Stimulated activated CD4-positive, alpha-beta T cell treated with anti-CD3 and anti-CD28 coated beads, Interleukin-15, amount 100 ng/mL, for 24 hours (primary cell): ENCODE results near the gene SWT1.
A peak's percentile ranks its signal among the peaks of the same experiment; 100 is the strongest.
"Not testable (repeated sequence)": the region's sequence is repeated elsewhere in the genome, so short reads cannot be mapped to it uniquely, and the experiment has no call there.

ENCODE experiments used
- DNase-seq: peaks from one replicate; pipeline ENCODE4 v3.0.0-alpha.2; 2020

SWT1 gene

DNA sequence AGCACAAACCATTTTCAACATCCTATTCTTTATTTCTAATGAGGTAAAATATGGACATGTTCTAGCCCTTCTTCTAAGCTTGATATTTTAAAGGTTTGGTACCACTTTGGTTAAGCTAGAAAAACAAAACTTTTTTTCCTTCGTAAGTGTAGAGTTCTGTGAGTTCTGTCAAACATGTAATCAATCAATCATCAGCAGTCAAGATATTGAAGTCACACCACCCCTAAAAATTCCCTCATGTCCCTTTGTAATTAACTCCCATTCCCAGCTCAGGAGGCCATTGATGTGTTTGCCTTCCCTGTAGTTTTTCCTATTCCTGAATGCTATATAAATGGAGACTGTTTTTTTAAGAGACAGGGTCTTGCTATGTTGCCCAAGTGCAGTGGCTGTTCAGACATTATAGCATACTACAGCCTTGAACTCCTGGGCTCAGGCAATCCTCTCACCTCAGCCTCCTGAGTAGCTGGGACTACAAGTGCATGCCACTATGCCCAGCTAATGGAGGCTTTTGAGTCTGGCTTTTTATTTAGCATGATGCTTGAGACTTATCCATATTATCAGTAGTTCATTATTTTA lies 137.1 kb downstream of the SWT1 start:
- DNase-seq, result no peak

DNA sequence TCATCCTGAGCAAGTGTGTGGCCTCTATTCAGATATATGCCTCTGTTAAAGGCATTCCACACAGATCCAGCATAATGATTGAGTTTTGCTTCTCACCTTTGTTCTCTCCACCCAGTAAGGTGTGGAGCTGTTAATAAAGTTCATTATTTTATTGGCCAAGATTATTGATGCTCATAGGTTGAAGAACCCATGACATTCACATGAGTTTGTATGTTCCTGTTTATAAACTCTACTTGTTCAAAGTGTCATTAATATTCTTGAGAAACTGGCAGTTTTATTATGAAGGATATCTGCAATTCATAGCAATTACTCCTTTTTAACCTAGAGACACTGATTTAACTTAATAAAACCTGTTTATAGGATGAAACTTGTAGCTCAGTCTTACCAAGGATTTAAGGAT lies 138.1 kb downstream of the SWT1 start:
- DNase-seq, result no peak

DNA sequence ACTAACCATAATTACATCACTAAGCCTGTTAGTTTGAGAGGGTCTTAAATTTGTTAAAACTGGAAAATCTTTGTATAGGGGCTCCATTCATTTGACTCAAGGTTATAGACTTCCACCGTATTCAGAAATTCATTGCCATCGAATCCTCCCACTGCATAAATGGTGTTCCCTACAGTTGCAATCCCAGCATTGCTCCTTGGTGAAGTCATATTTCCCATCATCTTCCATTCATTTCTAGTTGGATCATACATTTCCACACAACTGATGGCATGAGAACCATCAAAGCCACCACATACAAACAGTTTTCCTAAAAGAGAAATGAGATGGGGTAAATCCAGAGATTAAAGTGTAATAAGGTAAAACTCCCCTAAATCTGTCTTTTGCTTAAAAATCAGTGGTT lies 141.0 kb downstream of the SWT1 start:
- no peak for DNase-seq

GRCh38 chr1:185300152-185300551 lies 143.2 kb downstream of the SWT1 start:
- no peak for DNase-seq

DNA sequence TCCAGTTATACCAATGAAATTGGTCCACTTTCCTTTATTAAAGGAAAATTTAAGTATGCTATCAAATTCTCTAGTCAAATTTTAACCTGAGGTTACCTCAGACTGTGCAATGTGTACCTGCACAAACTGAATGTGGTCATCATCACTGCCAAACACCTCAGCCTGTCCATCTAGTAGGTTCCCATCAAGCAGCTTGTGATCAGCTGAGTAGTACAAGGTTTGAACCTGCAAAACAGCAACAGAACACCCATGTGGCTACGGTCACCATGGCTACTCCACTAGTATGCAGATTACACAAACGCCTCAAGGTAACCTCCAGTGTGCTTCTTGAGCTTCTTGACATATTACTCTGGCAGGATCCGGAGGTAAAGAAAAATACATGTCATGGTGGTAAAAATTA lies 148.5 kb downstream of the SWT1 start:
- no peak for DNase-seq

DNA sequence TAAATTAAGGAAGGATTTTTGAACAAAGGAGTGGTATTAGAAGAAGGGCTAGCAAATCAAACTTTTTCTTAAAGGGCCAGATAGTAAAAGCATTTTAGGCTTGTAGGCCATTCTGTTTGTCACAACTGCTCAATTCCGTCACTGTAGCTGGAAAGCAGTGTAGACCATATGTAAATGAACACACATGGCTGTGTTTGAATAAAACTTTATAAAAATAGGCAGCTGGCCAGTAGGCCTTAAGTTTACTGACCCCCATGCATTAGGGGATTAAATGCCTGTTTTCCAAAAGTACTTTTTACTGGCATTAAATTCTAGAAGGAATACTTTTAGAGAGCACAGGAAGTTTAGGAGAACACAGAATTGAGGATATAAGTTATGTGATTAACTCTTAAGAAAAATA lies 151.2 kb downstream of the SWT1 start:
- DNase-seq, result no peak

DNA sequence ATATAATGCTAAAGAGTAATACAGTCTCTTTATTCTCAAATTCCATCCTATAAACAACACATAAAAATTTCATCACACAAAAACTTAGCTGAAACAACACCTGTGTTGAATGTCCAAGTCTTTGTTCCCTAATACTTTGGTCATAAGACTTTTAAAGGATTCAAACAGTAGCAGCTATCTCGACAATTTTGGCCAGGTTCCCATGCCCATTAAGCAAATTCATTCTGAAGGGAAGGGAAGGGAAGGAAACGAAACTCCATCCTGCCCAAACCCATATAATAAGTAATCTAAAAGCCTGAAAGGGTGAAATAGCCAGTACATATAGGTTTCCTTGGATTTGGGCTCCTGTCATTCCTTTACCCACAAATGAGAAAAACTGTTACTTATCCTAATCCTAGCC lies 152.6 kb downstream of the SWT1 start:
- no peak for DNase-seq

- no peak for DNase-seq
These were observed 154.7 kb downstream of the SWT1 start for GRCh38 chr1:185311589-185312225.

DNA sequence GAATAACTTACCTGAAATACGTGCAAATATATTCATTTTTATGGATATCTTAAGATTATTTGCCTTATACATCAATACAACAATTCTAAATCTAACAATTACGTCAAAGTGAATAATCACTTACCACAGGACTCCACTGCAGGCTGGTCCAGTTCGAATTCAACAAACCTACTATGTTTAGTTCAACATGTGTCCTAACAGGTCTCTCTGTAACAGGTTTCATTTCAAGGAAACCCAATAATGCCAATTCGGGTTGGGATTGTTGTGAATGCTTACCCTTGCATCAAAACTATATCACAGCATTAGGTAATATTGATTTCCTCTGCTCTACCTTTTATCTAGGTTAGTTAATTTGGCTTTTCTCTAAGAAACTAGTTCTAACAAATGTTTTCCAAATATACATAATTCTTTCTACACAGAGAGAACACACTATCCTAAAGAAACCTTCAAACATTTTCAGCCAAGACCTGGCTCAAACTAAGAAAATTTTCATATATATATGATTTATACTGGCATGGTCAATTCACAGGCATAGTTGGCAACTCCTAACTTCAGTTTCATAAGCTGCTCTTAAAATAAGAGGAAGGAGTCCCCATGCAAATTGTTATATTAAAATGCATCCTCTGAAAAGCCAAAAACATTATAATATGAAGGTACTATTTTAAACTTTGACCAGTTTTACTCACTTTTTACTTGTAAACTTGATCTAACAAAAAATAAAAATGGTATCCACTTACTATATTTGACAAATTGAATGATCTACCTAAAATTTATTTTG lies 155.6 kb downstream of the SWT1 start:
- no peak for DNase-seq

- no peak for DNase-seq
These were observed 157.4 kb downstream of the SWT1 start for GRCh38 chr1:185314411-185314810.

- no peak for DNase-seq
These were observed 158.6 kb downstream of the SWT1 start for GRCh38 chr1:185315445-185316071.

GRCh38 chr1:185316163-185317033 lies 159.4 kb downstream of the SWT1 start:
- peak; percentile 95 for DNase-seq

DNA sequence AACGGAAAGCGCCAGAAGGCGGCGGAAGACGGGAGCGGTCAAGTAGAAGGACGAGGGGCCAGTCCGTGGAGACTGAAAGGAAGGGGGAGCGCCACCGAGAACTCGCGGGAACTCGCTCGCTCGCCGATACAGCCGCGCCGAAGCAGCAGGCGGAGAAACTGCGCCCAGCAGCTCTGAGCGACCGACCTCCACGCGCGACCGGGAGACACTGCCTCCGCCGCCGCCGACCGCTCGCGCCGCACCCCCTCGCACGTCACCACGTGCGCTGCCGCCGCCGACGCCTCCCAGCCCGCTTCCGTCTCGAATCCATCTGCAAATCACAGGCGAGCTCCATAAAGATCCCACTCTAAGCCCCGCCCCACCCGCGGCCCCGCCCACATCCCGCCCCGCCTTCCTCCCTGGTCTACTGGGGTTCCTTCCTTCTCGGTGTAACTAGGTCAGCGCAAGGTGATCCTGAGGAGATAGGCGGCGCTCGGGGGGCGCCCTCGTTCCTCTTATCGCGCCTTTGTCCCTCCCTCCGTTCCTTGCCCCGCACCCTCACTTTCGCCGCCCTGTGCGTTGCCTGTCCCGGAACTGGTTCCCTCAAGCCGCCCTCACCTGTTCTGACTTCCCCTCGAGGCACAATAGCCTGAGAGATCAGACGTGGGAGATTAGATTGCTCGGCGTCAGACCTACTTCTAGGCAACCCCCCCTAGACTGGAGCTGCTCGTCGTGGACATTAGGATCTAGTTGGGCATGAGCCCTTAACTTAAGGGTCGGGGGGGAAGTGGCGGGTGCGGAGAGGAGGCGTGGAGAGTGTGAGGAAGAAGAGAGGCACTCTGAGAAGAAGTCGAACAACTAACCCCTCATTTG lies 160.3 kb downstream of the SWT1 start, which contains the start of gene IVNS1ABP:
Gene IVNS1ABP, minus strand, starts transcription at position 210 of the 852 bp plus-strand sequence. CDS start 7,750 bp downstream, outside the sequence.
- DNase-seq, result peak; percentile 93

DNA sequence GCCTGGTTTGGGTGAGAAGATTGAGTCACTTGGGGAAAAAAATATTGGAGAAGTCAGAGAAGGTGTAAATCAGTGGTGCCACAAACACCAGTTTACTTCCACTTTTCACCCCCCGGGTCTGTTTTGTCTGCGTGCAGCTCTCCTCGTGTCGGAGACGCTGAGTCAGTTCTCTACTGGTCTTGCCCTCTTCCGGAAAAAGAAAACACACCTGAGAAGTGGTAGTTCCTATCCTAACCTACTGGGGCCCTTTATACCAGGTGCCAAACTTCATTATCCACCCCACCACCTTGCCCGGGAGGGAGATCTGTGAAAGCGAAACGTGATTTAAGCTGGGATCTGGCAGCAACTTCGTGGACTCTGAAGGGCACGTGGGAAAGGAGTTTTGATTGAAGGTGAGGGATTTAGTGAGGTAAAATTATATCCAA lies 160.9 kb downstream of the SWT1 start:
- peak; percentile 80 for DNase-seq

DNA sequence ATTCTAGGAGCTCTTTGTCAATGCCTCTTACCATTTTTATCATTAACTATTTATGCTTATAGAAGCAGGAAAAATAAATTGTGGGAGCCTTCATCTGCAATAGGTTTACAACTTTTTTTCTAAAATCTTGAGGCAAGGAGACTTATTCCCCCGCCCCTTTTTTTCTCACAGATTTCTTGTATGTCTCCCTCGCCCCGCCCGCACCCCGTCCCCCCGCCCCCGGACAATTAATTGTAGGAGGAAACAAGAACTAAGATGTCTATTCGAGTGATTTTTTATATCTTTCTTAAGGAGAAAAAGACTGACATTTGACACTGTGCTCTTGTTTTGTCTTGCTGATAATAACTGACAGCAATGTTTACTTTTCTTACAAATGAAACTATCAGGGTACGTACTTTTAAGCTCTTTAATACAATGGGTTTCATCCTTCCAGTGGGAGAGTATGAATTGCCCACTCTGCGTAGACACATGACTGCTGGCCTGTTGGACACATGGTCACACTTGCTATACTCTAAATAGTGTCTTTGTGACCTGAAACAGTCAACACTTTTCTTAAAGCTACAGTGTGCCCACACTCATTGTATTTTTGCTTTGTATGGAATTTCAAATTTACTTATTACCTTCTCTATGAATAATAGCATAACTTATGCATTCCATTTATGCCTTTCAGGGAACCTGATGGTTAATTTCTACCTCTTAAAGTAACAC lies 161.6 kb downstream of the SWT1 start:
- no peak for DNase-seq

DNA sequence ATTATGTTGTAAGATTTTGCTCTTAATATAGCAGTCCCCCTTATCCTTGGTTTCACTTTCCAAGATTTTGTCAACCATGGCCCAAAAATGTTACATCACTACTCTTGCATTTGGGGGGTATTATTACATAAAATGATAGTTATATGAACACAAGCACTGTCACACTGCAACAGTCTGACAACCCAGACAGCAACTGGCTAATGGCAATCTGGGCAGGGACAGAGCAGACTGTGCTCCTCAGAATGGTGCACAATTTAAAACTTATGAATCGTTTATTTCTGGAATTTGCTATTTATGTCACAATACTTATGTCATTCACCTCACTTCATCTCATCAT lies 162.1 kb downstream of the SWT1 start:
- DNase-seq, result no peak

DNA sequence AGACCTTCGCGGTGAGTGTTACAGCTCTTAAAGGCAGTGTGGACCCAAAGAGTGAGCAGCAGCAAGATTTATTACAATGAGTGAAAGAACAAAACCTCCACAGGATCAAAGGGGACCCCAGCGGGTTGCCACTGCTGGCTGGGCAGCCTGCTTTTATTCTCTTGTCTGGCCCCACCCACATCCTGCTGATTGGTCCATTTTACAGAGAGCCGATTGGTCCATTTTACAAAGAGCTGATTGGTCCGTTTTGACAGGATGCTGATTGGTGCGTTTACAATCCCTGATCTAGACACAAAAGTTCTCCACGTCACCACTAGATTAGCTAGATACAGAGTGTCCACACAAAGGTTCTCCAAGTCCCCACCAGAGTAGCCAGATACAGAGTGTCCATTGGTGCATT lies 164.1 kb downstream of the SWT1 start:
- not testable (repeated sequence) for DNase-seq

- DNase-seq, result not testable (repeated sequence)
These were observed 164.8 kb downstream of the SWT1 start for GRCh38 chr1:185321653-185322221.

- DNase-seq, result no peak
These were observed 165.7 kb downstream of the SWT1 start for GRCh38 chr1:185322636-185323035.

- DNase-seq, result no peak
These were observed 167.2 kb downstream of the SWT1 start for GRCh38 chr1:185324118-185324517.

DNA sequence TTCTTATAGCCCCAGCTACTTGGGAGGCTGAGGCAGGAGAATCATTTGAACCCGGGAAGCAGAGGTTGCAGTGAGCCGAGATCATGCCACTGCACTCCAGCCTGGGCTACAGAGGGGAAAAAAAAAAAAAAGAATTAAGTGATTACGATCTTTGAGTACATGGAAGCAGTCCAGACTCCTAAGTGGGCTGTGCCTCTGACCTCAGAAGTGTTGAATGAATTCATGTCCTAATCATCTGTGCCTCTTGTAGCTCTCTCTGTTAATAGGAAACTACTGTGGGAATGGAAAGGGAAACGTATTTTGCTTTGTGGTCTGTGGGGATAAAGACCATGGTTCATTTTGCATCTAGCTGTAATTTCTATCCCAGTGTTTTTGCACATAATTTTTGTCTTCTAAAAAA lies 168.4 kb downstream of the SWT1 start:
- DNase-seq, result no peak
